Lower leg skin (tissue), 3 donors: ENCODE measurements around the gene CNBP.

Experiments used
- CTCF ChIP-seq, 3 donors: fragments of 450-650 bp; IDR thresholded peaks; one replicate each; pipeline ENCODE4 v1.5.1; 2016; ENCODE audit warnings: antibody characterized with exemption in 3 of 3, mild to moderate bottlenecking in 3 of 3, moderate library complexity in 2 of 3
- POLR2A ChIP-seq, 2 donors: fragments of 450-650 bp; IDR thresholded peaks; one replicate each; pipeline ENCODE4 v1.6.1; 2016 to 2017; ENCODE audit warnings: antibody characterized with exemption in 2 of 2, mild to moderate bottlenecking in 1 of 2, moderate library complexity in 1 of 2

GRCh38 chr3:129166579-129167332 is 16.9 kb downstream of the CNBP start:
- TF ChIP-seq CTCF (IDR thresholded peaks at IDR 0.05), result no peak
- TF ChIP-seq POLR2A (IDR thresholded peaks at IDR 0.05), result no peak
